HG03097 (cell line): Measurements from ENCODE around the gene TSPAN32.

ENCODE experiments used
- ATAC-seq: cut with Tn5 transposase; IDR thresholded peaks from one replicate; pipeline ENCODE4 v1.9.1; 2021; ENCODE audit not compliant: unreplicated experiment, low FRiP score

Gene TSPAN32

GRCh38 chr11:2301631-2302305 is at the start of gene TSPAN32, which contains the start of gene C11orf21:
TSS of gene TSPAN32 (plus strand) at chr11:2302013. CDS start at chr11:2302150, 137 bp downstream.
TSS of gene C11orf21 (minus strand) at chr11:2301918. CDS start at chr11:2301808, 110 bp downstream.
- ATAC-seq: peak; percentile 70

GRCh38 chr11:2252018-2252417 is 49.8 kb upstream of the TSPAN32 start:
- no peak for ATAC-seq

GRCh38 chr11:2256293-2256913 is 45.4 kb upstream of the TSPAN32 start:
- ATAC-seq: no peak

GRCh38 chr11:2256951-2257700 is 44.7 kb upstream of the TSPAN32 start:
- ATAC-seq: no peak

GRCh38 chr11:2258501-2259465 is 43.0 kb upstream of the TSPAN32 start:
- ATAC-seq: no peak

- ATAC-seq: no peak
Observed at GRCh38 chr11:2259466-2259830, 42.4 kb upstream of the TSPAN32 start.

GRCh38 chr11:2259897-2260451 is 41.8 kb upstream of the TSPAN32 start:
- ATAC-seq: no peak

- no peak for ATAC-seq
Observed at GRCh38 chr11:2260491-2261364, 41.1 kb upstream of the TSPAN32 start.

- ATAC-seq: no peak
Observed at GRCh38 chr11:2261436-2262230, 40.2 kb upstream of the TSPAN32 start.

- no peak for ATAC-seq
Observed at GRCh38 chr11:2262301-2263070, 39.3 kb upstream of the TSPAN32 start.

- ATAC-seq: no peak
Observed at GRCh38 chr11:2263071-2263565, 38.7 kb upstream of the TSPAN32 start.

- ATAC-seq: no peak
Observed at GRCh38 chr11:2263724-2264360, 38.0 kb upstream of the TSPAN32 start.

GRCh38 chr11:2264366-2265053 is 37.3 kb upstream of the TSPAN32 start:
- no peak for ATAC-seq

GRCh38 chr11:2265396-2265795 is 36.4 kb upstream of the TSPAN32 start:
- peak; percentile 70 for ATAC-seq

GRCh38 chr11:2265854-2266585 is 35.8 kb upstream of the TSPAN32 start:
- no peak for ATAC-seq
